ENCODE data around the gene OAF.
"Not testable (repeated sequence)": the region's sequence is repeated elsewhere in the genome, so short reads cannot be mapped to it uniquely, and the experiment has no call there.

The OAF gene

DNA sequence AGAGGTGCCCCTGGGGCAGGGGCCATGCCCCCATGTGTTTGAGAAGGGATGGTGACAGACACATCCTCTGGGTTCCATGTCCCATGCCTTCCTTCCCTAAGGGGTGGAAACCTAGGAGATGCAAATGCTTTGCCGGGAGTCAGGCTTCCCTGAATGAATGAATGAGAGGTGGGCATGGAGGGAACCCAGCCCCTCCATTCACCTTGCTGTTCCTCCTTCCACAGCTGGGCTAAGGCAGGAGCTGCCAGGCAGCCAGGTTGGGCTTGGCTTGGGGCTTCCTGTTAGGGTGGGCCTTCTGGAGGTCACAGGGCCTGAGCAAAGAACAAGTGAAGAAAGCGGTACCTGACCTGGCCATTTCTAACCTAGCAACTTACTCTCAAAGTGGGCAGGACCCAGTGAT lies 30.0 kb downstream of the OAF start:
- H3K4me3 ChIP-seq (ENCODE audit: insufficient read depth, low read depth, low read length, poor library complexity, severe bottlenecking): no peak overlapping the region
- DNase-seq: no peak
- no peaks in the 10 kb centered on the region for H3K36me3 ChIP-seq (ENCODE audit: control insufficient read depth, insufficient read depth, low read length)
- no peaks in the 10 kb centered on the region for H3K9me3 ChIP-seq (ENCODE audit: control insufficient read depth, low read length)
- no peak overlapping the region for H3K27ac ChIP-seq (ENCODE audit: insufficient read depth, low read length, poor library complexity, severe bottlenecking)
- no peaks in the 10 kb centered on the region for H3K4me1 ChIP-seq (ENCODE audit: control insufficient read depth, insufficient read depth, low read length, poor library complexity, severe bottlenecking)
- H3K27me3 ChIP-seq (replicated peaks; ENCODE audit: control insufficient read depth, insufficient read depth, low read length, poor library complexity, severe bottlenecking): peaks cover 5% of the 10 kb centered on the region

GRCh38 chr11:120241277-120241676 lies 30.4 kb downstream of the OAF start:
- no peaks in the 10 kb centered on the region for H3K36me3 ChIP-seq (ENCODE audit: control insufficient read depth, insufficient read depth, low read length)
- H3K4me1 ChIP-seq (ENCODE audit: control insufficient read depth, insufficient read depth, low read length, poor library complexity, severe bottlenecking): no peaks in the 10 kb centered on the region
- H3K9me3 ChIP-seq (ENCODE audit: control insufficient read depth, low read length): no peaks in the 10 kb centered on the region
- DNase-seq: no peak
- H3K27me3 ChIP-seq (replicated peaks; ENCODE audit: control insufficient read depth, insufficient read depth, low read length, poor library complexity, severe bottlenecking): peaks cover 5% of the 10 kb centered on the region
- no peak overlapping the region for H3K4me3 ChIP-seq (ENCODE audit: insufficient read depth, low read depth, low read length, poor library complexity, severe bottlenecking)
- no peak overlapping the region for H3K27ac ChIP-seq (ENCODE audit: insufficient read depth, low read length, poor library complexity, severe bottlenecking)

DNA sequence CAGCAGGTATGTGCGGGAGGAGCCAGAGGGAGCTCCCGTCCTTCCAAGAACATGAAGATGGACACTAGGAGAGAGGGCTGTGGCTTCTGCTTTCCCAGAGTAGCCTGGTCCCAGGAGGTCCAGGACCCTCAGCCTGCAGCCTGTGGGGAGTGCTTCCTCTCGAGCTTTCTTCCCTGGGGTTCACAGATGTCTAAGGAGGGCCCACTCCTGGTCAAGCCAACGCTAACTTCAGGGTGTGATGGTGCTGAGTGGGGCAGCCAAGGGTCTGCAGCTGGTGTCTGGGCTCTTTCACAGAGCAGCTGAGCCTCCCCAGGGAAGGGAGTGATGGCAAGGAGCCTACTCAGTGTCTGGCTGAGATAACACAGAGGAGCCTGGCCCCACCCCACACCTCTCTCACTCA lies 32.4 kb downstream of the OAF start:
- H3K36me3 ChIP-seq (ENCODE audit: control insufficient read depth, insufficient read depth, low read length): no peaks in the 10 kb centered on the region
- H3K9me3 ChIP-seq (ENCODE audit: control insufficient read depth, low read length): no peaks in the 10 kb centered on the region
- H3K4me3 ChIP-seq (ENCODE audit: insufficient read depth, low read depth, low read length, poor library complexity, severe bottlenecking): no peak overlapping the region
- H3K27ac ChIP-seq (ENCODE audit: insufficient read depth, low read length, poor library complexity, severe bottlenecking): no peak overlapping the region
- DNase-seq: no peak
- no peaks in the 10 kb centered on the region for H3K4me1 ChIP-seq (ENCODE audit: control insufficient read depth, insufficient read depth, low read length, poor library complexity, severe bottlenecking)
- peaks cover 5% of the 10 kb centered on the region for H3K27me3 ChIP-seq (replicated peaks; ENCODE audit: control insufficient read depth, insufficient read depth, low read length, poor library complexity, severe bottlenecking)

- H3K4me3 ChIP-seq (ENCODE audit: insufficient read depth, low read depth, low read length, poor library complexity, severe bottlenecking): no peak overlapping the region
- no peaks in the 10 kb centered on the region for H3K36me3 ChIP-seq (ENCODE audit: control insufficient read depth, insufficient read depth, low read length)
- no peak overlapping the region for H3K27ac ChIP-seq (ENCODE audit: insufficient read depth, low read length, poor library complexity, severe bottlenecking)
- no peak for DNase-seq
- H3K4me1 ChIP-seq (ENCODE audit: control insufficient read depth, insufficient read depth, low read length, poor library complexity, severe bottlenecking): no peaks in the 10 kb centered on the region
- no peaks in the 10 kb centered on the region for H3K9me3 ChIP-seq (ENCODE audit: control insufficient read depth, low read length)
- H3K27me3 ChIP-seq (replicated peaks; ENCODE audit: control insufficient read depth, insufficient read depth, low read length, poor library complexity, severe bottlenecking): peaks cover 5% of the 10 kb centered on the region
These were observed 33.9 kb downstream of the OAF start for GRCh38 chr11:120244476-120245365.

DNA sequence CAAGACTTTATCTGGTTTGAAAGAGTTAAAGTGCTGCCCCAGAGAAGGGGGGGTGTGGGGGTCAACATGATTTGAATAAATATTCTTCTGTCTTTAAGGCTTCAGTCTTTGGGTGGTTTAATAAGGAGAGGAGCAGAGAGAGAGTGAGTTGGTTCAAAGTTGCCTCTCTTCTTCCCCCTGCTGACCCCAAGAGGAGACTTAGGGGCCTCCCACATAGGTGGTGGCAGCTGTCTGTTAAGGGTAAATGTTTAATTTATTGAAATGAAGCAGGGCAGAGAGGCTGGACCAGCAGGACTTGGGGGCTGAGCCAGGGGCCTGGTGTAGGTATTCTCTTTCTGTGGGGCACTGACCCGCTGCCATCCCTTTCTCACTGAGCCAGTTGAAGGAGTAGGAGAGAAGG lies 34.6 kb downstream of the OAF start:
- Histone ChIP-seq H3K36me3 (ENCODE audit: control insufficient read depth, insufficient read depth, low read length) (no peaks in the 10 kb centered on the region), H3K9me3 (ENCODE audit: control insufficient read depth, low read length) (no peaks in the 10 kb centered on the region), H3K27ac (ENCODE audit: insufficient read depth, low read length, poor library complexity, severe bottlenecking) (no peak overlapping the region), H3K4me1 (ENCODE audit: control insufficient read depth, insufficient read depth, low read length, poor library complexity, severe bottlenecking) (no peaks in the 10 kb centered on the region), H3K27me3 (replicated peaks; ENCODE audit: control insufficient read depth, insufficient read depth, low read length, poor library complexity, severe bottlenecking) (peaks cover 5% of the 10 kb centered on the region), H3K4me3 (ENCODE audit: insufficient read depth, low read depth, low read length, poor library complexity, severe bottlenecking) (no peak overlapping the region)
- DNase-seq: no peak

- DNase-seq: no peak
- Histone ChIP-seq H3K4me3 (ENCODE audit: insufficient read depth, low read depth, low read length, poor library complexity, severe bottlenecking) (no peak overlapping the region), H3K36me3 (ENCODE audit: control insufficient read depth, insufficient read depth, low read length) (no peaks in the 10 kb centered on the region), H3K4me1 (ENCODE audit: control insufficient read depth, insufficient read depth, low read length, poor library complexity, severe bottlenecking) (no peaks in the 10 kb centered on the region), H3K27ac (ENCODE audit: insufficient read depth, low read length, poor library complexity, severe bottlenecking) (no peak overlapping the region), H3K27me3 (replicated peaks; ENCODE audit: control insufficient read depth, insufficient read depth, low read length, poor library complexity, severe bottlenecking) (no peaks in the 10 kb centered on the region), H3K9me3 (ENCODE audit: control insufficient read depth, low read length) (no peaks in the 10 kb centered on the region)
These were observed 37.9 kb downstream of the OAF start for GRCh38 chr11:120248551-120249278.

DNA sequence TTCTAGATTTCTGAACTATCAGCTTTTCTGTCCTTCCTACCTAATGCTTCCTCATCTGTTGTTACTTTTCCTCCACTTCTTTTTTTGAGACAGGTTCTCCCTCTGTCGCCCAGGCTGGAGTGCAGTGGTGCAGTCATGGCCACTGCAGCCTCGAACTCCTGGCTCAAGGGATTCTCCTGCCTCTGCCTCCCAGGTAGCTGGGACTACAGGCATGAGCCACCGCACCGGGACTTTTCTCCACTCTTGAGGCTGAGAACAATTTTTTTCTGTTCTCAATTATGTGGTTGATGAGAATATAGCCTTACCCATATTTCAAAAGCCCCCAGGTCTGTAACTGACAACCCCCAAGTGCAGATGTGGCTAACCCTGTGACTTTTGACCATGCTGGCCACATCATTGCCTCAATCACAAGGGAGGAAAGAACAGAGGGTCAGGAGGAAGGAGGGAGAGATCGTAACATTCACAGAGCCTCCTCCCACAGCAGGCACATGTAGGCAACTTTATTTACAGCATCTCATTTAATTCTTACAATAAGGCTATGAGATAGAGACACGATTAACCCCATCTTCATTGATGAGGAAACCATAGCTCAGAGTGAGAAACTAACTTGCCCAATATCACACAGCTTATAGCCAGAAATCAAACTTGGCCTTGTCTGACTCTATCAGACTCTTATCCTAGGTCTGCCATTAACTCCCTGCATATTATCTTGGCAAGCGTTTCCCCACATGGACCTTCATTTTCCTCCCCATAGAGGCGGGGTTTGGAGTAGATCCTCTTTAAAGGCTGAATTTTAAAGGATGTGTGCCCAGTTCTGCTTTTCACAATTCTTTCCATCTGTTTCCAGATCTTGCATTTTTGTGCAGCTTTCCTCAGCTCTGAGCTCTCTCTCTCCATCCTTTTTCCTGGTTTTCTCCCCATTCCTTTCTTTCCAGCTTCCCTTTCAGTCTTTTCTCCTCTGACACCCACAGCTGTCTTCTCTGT lies 38.7 kb downstream of the OAF start:
- Histone ChIP-seq H3K4me3 (ENCODE audit: insufficient read depth, low read depth, low read length, poor library complexity, severe bottlenecking) (no peak overlapping the region), H3K9me3 (ENCODE audit: control insufficient read depth, low read length) (no peaks in the 10 kb centered on the region), H3K27ac (ENCODE audit: insufficient read depth, low read length, poor library complexity, severe bottlenecking) (no peak overlapping the region), H3K36me3 (ENCODE audit: control insufficient read depth, insufficient read depth, low read length) (no peaks in the 10 kb centered on the region), H3K27me3 (replicated peaks; ENCODE audit: control insufficient read depth, insufficient read depth, low read length, poor library complexity, severe bottlenecking) (no peaks in the 10 kb centered on the region), H3K4me1 (ENCODE audit: control insufficient read depth, insufficient read depth, low read length, poor library complexity, severe bottlenecking) (no peaks in the 10 kb centered on the region)
- no peak for DNase-seq

DNA sequence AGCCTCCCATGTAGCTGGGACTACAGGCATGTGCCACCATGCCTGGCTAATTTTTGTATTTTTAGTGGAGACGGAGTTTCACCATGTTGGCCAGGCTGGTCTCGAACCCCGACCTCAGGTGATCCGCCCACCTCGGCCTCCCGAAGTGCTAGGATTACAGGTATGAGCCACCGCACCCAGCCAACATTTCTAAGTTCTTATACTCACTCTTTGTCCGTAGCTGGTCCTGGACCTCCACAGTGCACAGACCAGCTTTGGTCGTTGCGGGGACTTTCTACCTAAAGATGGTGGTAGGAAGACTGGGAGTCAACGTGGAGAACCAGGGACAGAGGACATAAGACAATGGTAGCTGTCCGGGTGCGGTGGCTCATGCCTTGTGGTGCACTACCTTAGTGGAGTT lies 42.5 kb downstream of the OAF start:
- not testable (repeated sequence) for H3K4me1 ChIP-seq (ENCODE audit: control insufficient read depth, insufficient read depth, low read length, poor library complexity, severe bottlenecking); H3K27ac ChIP-seq (ENCODE audit: insufficient read depth, low read length, poor library complexity, severe bottlenecking); H3K4me3 ChIP-seq (ENCODE audit: insufficient read depth, low read depth, low read length, poor library complexity, severe bottlenecking); H3K9me3 ChIP-seq (ENCODE audit: control insufficient read depth, low read length); DNase-seq; H3K27me3 ChIP-seq (replicated peaks; ENCODE audit: control insufficient read depth, insufficient read depth, low read length, poor library complexity, severe bottlenecking); H3K36me3 ChIP-seq (ENCODE audit: control insufficient read depth, insufficient read depth, low read length)

DNA sequence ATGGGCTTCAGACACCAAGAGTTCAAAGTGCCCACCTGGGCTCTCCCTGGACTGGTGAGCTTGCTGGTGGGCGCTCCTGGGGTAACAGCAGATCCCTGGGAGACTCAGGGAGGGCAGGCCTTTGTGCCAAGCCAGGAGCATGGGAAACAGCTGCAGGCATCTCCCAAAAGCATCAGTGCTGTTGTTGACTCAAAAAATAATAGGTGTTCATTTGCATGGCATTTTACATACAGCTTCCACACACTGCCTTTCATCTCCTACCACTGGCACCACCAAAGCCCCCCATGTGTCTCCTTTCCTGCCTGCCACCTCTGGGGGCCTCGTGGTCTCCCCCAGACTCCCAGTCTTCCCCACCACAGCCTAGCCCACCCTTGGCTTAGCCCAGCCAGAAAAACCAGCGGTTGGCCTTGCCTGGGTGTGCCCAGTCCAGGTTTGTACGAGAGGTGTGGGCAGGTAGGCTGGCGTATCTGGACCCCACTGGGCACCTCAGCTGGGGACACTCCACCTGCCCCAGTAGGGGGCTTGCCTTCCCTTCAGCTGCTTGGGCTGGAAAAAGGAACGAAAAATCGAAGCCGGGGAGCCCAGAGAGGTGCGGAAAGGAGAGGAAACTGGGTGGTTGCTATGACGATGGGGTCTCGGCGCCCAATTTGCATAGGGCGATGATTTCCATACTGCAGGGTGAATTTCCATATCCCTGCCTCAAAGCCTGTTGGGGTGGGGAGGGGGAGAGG lies 44.1 kb downstream of the OAF start:
- DNase-seq: no peak
- Histone ChIP-seq H3K4me1 (ENCODE audit: control insufficient read depth, insufficient read depth, low read length, poor library complexity, severe bottlenecking) (no peaks in the 10 kb centered on the region), H3K27me3 (replicated peaks; ENCODE audit: control insufficient read depth, insufficient read depth, low read length, poor library complexity, severe bottlenecking) (no peaks in the 10 kb centered on the region), H3K36me3 (ENCODE audit: control insufficient read depth, insufficient read depth, low read length) (no peaks in the 10 kb centered on the region), H3K9me3 (ENCODE audit: control insufficient read depth, low read length) (no peaks in the 10 kb centered on the region), H3K27ac (ENCODE audit: insufficient read depth, low read length, poor library complexity, severe bottlenecking) (no peak overlapping the region), H3K4me3 (ENCODE audit: insufficient read depth, low read depth, low read length, poor library complexity, severe bottlenecking) (no peak overlapping the region)

Data from effector memory CD4-positive, alpha-beta T cell (primary cell).